Hepatic stellate cell (primary cell): Measurements from ENCODE around the gene IFIT1B.

ENCODE experiments used
- DNase-seq: peaks from one replicate; pipeline ENCODE4 v3.0.0; 2011; ENCODE audit warnings: low spot score

Gene IFIT1B

GRCh38 chr10:89414146-89414878, 36.5 kb downstream of the IFIT1B start, which contains the start of gene IFIT5:
IFIT5 (plus strand) TSS chr10:89414568; CDS start chr10:89414799, 231 bp downstream.
- DNase-seq = peak; percentile 68

- peak; percentile 54 for DNase-seq
These were observed 37.3 kb downstream of the IFIT1B start for GRCh38 chr10:89414879-89415821.

- no peak for DNase-seq
These were observed 38.6 kb downstream of the IFIT1B start for GRCh38 chr10:89416465-89416864.

DNA sequence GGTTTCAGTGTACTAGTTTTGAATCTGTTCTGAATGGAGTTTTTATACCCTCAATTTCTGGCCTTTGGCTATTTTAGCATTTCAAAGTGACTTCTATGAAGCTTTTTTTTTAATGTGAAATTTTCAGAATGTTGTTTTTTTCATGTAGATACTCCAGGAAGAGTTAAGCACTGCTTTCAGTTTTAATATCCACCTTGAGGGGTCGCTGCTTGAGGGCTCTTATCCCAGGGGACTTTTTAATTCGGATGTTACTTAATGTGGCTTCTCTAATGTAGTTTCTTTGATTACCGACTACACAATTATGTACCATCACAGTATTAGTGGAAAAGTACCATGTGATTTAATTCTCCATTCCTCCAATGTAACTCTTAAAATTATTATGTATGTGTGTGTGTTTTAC, 41.7 kb downstream of the IFIT1B start:
- peak; percentile 19 for DNase-seq

DNA sequence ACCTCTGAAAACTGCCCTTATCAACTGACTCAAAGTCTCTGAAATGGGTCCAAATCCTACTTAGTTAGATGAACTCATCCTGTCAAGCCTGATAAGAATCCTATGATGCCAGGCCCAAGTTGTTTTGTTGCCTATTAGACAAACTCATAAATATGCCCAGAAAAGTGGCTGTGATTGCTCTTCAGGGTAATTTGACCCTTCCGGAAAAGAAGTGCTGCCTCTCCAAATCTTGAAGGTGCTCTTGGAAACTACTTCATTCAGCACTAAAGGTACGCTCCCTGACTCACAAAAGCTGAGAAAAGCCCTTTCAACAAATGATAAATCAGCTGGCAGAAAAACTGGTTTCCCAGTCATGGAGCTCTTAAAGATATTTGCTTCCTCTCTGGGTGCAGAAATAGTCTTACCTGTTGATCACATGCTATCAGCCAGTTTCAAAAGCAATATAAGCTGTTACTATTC, 43.2 kb downstream of the IFIT1B start:
- no peak for DNase-seq

DNA sequence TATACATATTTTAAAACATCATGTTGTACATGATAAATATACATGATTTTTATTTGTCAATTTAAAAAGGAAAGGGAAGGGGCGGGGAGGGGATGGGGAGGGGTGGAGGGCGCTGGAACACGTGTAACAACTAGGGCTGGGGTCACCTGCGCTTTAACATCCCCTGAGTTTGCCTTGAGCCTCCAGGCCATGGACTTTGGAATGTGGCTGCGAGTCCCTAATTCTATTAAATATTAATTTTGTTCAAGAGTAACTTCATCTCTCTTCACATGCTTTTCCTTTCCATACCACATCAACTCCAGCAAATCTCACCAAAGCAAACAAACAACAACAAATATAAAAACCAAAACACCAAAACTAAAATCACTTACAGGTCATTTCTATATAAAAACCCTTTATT, 47.1 kb downstream of the IFIT1B start:
- DNase-seq = no peak

GRCh38 chr10:89426230-89426868, 48.5 kb downstream of the IFIT1B start:
- DNase-seq = peak; percentile 32

GRCh38 chr10:89427629-89428028, 49.8 kb downstream of the IFIT1B start:
- peak; percentile 60 for DNase-seq

DNA sequence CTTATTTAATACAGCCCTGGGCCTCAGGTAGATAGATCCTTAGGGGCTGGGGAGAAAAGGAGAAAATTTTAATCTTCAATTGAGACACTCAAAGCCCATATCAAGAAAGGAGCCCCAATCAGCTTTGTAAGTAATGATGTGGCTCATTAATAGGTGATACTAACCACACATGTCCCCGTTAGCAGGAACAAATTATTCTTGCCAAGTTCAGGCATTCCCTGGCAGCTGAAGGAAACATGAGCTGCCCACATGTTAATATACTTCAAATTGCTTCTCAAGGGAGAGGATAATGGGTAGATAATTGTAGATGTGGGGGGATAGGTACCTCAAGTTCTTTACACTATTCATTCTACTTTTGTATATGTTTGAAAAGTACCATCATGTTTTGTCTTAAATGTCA, 51.0 kb downstream of the IFIT1B start:
- DNase-seq = no peak

DNA sequence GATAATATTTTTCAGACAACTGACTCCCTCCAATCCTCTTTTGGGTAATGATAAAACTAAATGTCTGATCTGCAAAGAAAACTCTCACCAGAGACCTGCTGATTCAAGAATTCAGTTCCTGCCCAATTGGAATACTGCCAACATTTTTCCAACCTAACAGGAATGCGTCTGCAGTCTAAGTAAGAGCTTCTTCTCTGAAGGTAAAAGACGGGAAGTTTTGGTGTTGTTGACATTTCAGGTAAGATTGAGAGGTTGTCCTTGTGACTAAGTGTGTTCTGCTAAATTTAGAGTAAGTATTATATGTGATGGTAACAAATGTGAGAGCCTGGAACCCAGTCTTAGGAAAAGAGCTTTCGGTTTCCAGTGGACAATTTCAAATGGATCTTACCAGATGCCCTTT, 54.1 kb downstream of the IFIT1B start:
- no peak for DNase-seq
